ENCODE results near the gene ATP10B. TPM values are rescaled to one million over a fixed set of nuclear protein-coding genes. Genes with fewer than 3 reads are reported as not detected.

ATP10B gene
- total RNA-seq, 4 donors from 2014 or later, result 0.12 to 1.4 (median 1.2) TPM

DNA sequence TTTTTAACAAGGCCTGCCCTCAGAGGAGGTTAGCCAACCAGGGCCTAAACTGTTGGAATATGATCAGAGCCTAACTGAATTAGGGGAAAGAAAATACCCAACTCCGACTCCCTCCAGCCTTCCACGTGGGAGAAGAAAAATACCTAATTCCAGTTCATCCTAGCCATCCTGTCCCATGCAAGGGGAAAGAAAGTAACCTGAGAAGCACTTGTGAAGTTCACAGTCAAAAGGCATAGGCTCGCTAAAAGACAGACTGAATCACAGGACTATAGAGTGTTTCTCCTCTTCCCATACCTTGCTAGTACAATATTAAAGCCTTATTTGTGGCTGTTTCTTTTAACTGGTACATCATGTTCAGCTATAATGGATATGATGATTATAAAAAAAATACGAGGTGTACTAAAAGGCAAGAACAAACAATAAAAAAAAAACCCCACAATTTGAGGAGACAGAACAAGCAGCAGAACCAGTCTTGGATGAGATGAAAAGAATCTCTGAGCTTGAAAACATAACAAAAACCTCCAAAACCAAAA is 18.0 kb upstream of the ATP10B start:
- H3K27ac ChIP-seq, result no peak overlapping the region
- no peak for ATAC-seq
- H3K4me1 ChIP-seq, result no peaks in the 10 kb centered on the region
- H3K27me3 ChIP-seq, result no peaks in the 10 kb centered on the region
- TF ChIP-seq POLR2A (IDR thresholded peaks at IDR 0.05) (no peak), EP300 (IDR thresholded peaks at IDR 0.05) (no peak), POLR2AphosphoS5 (IDR thresholded peaks at IDR 0.05) (no peak), CTCF (IDR thresholded peaks at IDR 0.05) (no peak)
- H3K36me3 ChIP-seq, result no peaks in the 10 kb centered on the region
- H3K4me3 ChIP-seq, result no peak overlapping the region
- no peaks in the 10 kb centered on the region for H3K9me3 ChIP-seq
- 46 to 56% methylated on average over 4 of the region's 4 CpGs for WGBS, 2 donors (ENCODE audit: low coverage in 1 of 2)

- 34 to 64% methylated on average over 3 to 6 of the region's 6 CpGs for WGBS, 2 donors (ENCODE audit: low coverage in 1 of 2)
- no peak for ATAC-seq
- TF ChIP-seq POLR2AphosphoS5 (IDR thresholded peaks at IDR 0.05) (no peak), CTCF (IDR thresholded peaks at IDR 0.05) (no peak), EP300 (IDR thresholded peaks at IDR 0.05) (no peak), POLR2A (IDR thresholded peaks at IDR 0.05) (no peak)
These were observed 16.0 kb upstream of the ATP10B start for GRCh38 chr5:160867976-160868375.

DNA sequence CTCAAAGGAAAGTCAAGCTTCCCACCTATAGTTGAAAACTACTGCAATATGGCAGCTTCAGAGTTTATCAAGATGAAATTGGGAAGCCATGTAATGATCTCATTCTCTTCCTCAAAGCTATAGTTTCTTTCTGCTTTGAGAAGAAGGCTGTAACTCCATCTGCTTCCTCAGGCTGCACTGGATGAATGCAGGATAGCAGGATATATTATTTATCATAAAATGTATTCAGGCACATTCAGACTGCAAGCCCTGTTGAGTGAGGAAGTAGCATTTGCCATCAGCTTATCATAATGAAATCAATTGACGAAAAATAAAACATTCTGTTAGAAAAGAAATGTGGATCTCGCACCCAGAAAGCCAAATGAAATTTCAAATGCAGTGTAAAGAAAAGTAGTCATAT is 560 bp downstream of the ATP10B start:
- no peaks in the 10 kb centered on the region for H3K4me1 ChIP-seq
- TF ChIP-seq CTCF (IDR thresholded peaks at IDR 0.05) (no peak), EP300 (IDR thresholded peaks at IDR 0.05) (no peak), POLR2AphosphoS5 (IDR thresholded peaks at IDR 0.05) (no peak), POLR2A (IDR thresholded peaks at IDR 0.05) (no peak)
- no peaks in the 10 kb centered on the region for H3K9me3 ChIP-seq
- H3K36me3 ChIP-seq, result no peaks in the 10 kb centered on the region
- no peaks in the 10 kb centered on the region for H3K27me3 ChIP-seq
- H3K4me3 ChIP-seq, result no peak overlapping the region
- no peak for ATAC-seq
- WGBS, 2 donors (ENCODE audit: low coverage in 1 of 2), result 93 to 100% methylated on average over 2 of the region's 2 CpGs
- H3K27ac ChIP-seq, result no peak overlapping the region

More at GRCh38 chr5:160867976-160868375, 16.0 kb upstream of the ATP10B start:
- Histone ChIP-seq H3K36me3 (no peaks in the 10 kb centered on the region), H3K4me3 (no peak overlapping the region), H3K27me3 (no peaks in the 10 kb centered on the region), H3K9me3 (no peaks in the 10 kb centered on the region), H3K27ac (no peak overlapping the region), H3K4me1 (no peaks in the 10 kb centered on the region)

GRCh38 chr5:160850421-160850820 is 1.6 kb downstream of the ATP10B start:
- 29 to 63% methylated on average over 3 of the region's 3 CpGs for WGBS, 2 donors (ENCODE audit: low coverage in 1 of 2)
- Histone ChIP-seq H3K9me3 (no peaks in the 10 kb centered on the region), H3K27me3 (no peaks in the 10 kb centered on the region), H3K4me1 (no peaks in the 10 kb centered on the region), H3K27ac (no peak overlapping the region), H3K36me3 (no peaks in the 10 kb centered on the region), H3K4me3 (no peak overlapping the region)
- TF ChIP-seq POLR2A (IDR thresholded peaks at IDR 0.05) (no peak), CTCF (IDR thresholded peaks at IDR 0.05) (no peak), EP300 (IDR thresholded peaks at IDR 0.05) (no peak), POLR2AphosphoS5 (IDR thresholded peaks at IDR 0.05) (no peak)
- no peak for ATAC-seq

DNA sequence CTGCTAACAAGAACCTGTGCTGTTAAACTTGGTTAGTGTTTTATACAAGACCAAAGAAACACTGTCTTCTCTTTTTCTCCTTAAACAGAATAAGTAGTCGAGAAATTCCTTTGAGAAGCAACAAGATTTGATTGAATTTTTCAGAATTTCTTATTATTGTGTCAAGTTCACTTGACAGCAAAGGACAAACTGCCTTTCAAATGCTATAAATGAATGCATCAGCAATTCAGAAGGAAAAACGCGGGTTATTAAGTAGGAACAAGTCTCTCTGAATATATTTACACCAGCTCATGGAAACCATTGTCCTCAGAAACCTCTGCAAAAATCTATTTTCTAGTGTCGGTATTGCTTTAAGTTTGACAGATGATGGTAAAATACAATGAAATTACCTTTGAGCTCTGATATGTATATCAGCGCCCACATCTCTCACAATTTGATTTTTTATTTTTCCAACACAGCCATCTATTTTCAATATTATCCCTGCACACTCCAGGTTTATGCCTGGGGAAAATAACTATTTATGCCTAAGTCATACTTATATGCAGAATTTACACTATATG is 4.4 kb downstream of the ATP10B start:
- TF ChIP-seq EP300 (IDR thresholded peaks at IDR 0.05), result no peak
- no peak for TF ChIP-seq CTCF (IDR thresholded peaks at IDR 0.05)
- no peak for TF ChIP-seq POLR2AphosphoS5 (IDR thresholded peaks at IDR 0.05)
- no peak for TF ChIP-seq POLR2A (IDR thresholded peaks at IDR 0.05)
- Histone ChIP-seq H3K4me3 (no peak overlapping the region), H3K9me3 (no peaks in the 10 kb centered on the region), H3K27me3 (no peaks in the 10 kb centered on the region), H3K36me3 (no peaks in the 10 kb centered on the region), H3K4me1 (no peaks in the 10 kb centered on the region), H3K27ac (no peak overlapping the region)
- 80 to 89% methylated on average over 5 of the region's 5 CpGs for WGBS, 2 donors (ENCODE audit: low coverage in 1 of 2)
- no peak for ATAC-seq
